Activated T-cell treated with anti-CD3 and anti-CD28 coated beads, Interleukin-2, amount 50 U/mL, for 72 hours (primary cell): ENCODE data around the gene ZFP36L2. TPM values are rescaled to one million over a fixed set of nuclear protein-coding genes. Genes with fewer than 3 reads are reported as not detected.

ENCODE experiments used
- ATAC-seq, 2 donors: fragments of 150-1000 bp; cut with Tn5 transposase; replicated peaks in 1 of 2; 2 replicates each; pipeline ENCODE4 v1.10.0; 2021; ENCODE audit warnings: moderate library complexity in 2 of 2, mild to moderate bottlenecking in 1 of 2
- DNase-seq, 2 donors: peaks; one replicate each; pipeline ENCODE4 v3.0.0; 2021 to 2022; ENCODE audit warnings: mixed read lengths in 1 of 2
- H3K27ac Mint-ChIP-seq: one replicate; pipeline ENCODE4 v1.8.0; 2022; ENCODE audit warnings: mild to moderate bottlenecking, moderate library complexity, mixed read lengths
- H3K27me3 Mint-ChIP-seq: one replicate; pipeline ENCODE4 v1.8.0; 2022; ENCODE audit warnings: low read depth, mixed read lengths
- H3K36me3 Mint-ChIP-seq, 2 donors: one replicate each; pipeline ENCODE4 v1.8.0; 2022; ENCODE audit warnings: mixed read lengths in 2 of 2, mild to moderate bottlenecking in 1 of 2; ENCODE audit not compliant: insufficient read depth in 2 of 2
- H3K4me1 Mint-ChIP-seq: one replicate; pipeline ENCODE4 v1.8.0; 2022; ENCODE audit warnings: low read depth, mixed read lengths
- H3K4me3 Mint-ChIP-seq, 2 donors: one replicate each; pipeline ENCODE4 v1.8.0; 2022; ENCODE audit warnings: mild to moderate bottlenecking in 2 of 2, mixed read lengths in 2 of 2, moderate library complexity in 2 of 2
- H3K9me3 Mint-ChIP-seq, 2 donors: one replicate each; pipeline ENCODE4 v1.8.0; 2022; ENCODE audit warnings: mixed read lengths in 2 of 2
- total RNA-seq, 2 donors: library from RNA; stranded (reverse); gene quantifications; one replicate each; pipeline ENCODE4 v1.2.3, GENCODE V29; 2022

The ZFP36L2 gene
- total RNA-seq, 2 donors from 2014 or later = 70.8 to 86.4 TPM

- Mint-ChIP-seq H3K4me3 (no peak overlapping the region), H3K36me3 (no peaks in the 10 kb centered on the region), H3K9me3 (no peaks in the 10 kb centered on the region), H3K27me3 (no peaks in the 10 kb centered on the region), H3K4me1 (peaks cover 16% of the 10 kb centered on the region), H3K27ac (no peak overlapping the region)
- DNase-seq (no peak), ATAC-seq (no peak)
Observed at GRCh38 chr2:43203373-43203772, 23.0 kb downstream of the ZFP36L2 start.

- H3K36me3 Mint-ChIP-seq = no peaks in the 10 kb centered on the region
- H3K9me3 Mint-ChIP-seq = no peaks in the 10 kb centered on the region
- H3K27me3 Mint-ChIP-seq = no peaks in the 10 kb centered on the region
- peaks cover 15% of the 10 kb centered on the region for H3K4me1 Mint-ChIP-seq
- no peak for ATAC-seq
- no peak overlapping the region for H3K27ac Mint-ChIP-seq
- H3K4me3 Mint-ChIP-seq = no peak overlapping the region
- no peak for DNase-seq
Observed at GRCh38 chr2:43202289-43202688, 24.1 kb downstream of the ZFP36L2 start.

DNA sequence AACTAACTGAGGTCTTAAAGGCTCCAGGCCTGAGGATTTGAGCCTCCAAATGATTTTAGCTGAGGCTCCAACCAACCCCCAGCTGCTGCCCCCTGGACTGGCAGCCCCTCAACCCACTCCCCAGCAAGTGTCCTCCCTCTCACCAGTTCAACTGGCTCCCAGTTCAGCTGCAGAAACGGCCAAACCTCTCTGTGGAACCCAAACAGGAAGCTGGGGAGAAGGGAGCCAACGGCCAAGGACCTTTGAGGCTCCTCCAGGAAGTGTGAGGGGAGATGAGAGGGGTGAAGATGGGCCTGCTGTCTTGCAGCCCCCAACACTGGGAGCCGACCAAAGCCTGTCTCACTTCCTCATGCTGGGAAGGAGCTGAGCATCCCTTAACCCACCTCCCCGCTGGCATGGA is 24.9 kb downstream of the ZFP36L2 start:
- no peaks in the 10 kb centered on the region for H3K27me3 Mint-ChIP-seq
- H3K27ac Mint-ChIP-seq = no peak overlapping the region
- peaks cover 23% of the 10 kb centered on the region for H3K4me1 Mint-ChIP-seq
- peaks cover 0 to 2% of the 10 kb centered on the region in 2 donors for H3K36me3 Mint-ChIP-seq
- no peak overlapping the region for H3K4me3 Mint-ChIP-seq
- H3K9me3 Mint-ChIP-seq = no peaks in the 10 kb centered on the region
- no peak for DNase-seq
- ATAC-seq = no peak

GRCh38 chr2:43201016-43201415 is 25.4 kb downstream of the ZFP36L2 start:
- ATAC-seq = no peak
- H3K4me1 Mint-ChIP-seq = peaks cover 26% of the 10 kb centered on the region
- no peaks in the 10 kb centered on the region for H3K9me3 Mint-ChIP-seq
- H3K27ac Mint-ChIP-seq = no peak overlapping the region
- no peak overlapping the region for H3K4me3 Mint-ChIP-seq
- H3K36me3 Mint-ChIP-seq = peaks cover 0 to 3% of the 10 kb centered on the region in 2 donors
- no peak for DNase-seq
- no peaks in the 10 kb centered on the region for H3K27me3 Mint-ChIP-seq

DNA sequence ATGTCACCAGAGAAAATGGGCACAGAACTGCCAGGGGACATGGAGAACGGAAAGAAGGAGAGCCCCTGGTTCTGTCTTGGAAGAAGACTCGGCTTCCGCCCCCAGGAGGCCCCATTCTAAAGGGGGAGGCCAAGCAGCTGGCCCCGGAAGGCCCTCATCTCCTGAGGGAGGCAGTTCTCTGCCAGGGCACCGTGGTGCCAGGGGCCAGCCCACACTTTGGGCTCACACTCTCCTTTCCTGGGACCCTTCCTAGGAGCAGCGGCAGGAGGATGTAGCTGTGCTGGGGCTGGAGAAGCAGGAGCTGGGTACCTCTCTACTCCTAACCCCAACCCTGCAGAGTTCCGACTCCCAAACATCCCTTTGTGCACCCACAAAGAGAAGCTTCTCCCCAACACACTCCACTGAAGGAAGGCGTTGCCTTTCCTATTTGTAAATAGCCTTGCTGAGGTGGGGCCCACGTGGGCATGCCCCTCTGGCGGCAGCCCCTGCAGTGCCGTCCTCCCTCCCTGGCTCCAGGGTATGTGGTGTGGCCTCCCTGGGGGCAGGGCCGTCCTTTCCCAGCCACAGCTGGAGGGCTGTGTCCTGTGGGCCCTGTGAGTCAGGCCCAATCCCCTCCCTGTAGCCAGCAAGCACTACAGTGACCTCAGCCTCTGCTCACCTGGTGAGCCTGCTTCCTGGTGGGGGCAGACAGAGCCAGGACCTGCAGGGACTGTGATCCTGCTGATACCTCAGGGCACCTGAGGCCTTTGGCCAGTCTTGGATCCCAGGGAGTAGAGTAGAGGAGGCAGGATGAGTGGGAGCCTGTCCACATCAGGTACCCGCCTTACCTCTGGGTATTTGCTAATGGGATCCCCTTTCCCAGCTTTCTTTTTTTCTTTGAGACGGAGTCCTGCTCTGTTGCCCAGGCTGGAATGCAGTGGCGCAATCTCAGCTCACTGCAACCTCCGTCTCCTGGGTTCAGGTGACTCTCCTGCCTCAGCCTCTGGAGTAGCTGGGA is 26.6 kb downstream of the ZFP36L2 start:
- no peaks in the 10 kb centered on the region for H3K9me3 Mint-ChIP-seq
- H3K4me3 Mint-ChIP-seq = no peak overlapping the region
- H3K36me3 Mint-ChIP-seq = peaks cover 0 to 3% of the 10 kb centered on the region in 2 donors
- H3K27ac Mint-ChIP-seq = no peak overlapping the region
- ATAC-seq (no peak), DNase-seq (no peak)
- peaks cover 35% of the 10 kb centered on the region for H3K4me1 Mint-ChIP-seq
- H3K27me3 Mint-ChIP-seq = no peaks in the 10 kb centered on the region

GRCh38 chr2:43198263-43198662 is 28.1 kb downstream of the ZFP36L2 start:
- H3K4me3 Mint-ChIP-seq = no peak overlapping the region
- no peak for DNase-seq
- H3K27me3 Mint-ChIP-seq = no peaks in the 10 kb centered on the region
- H3K27ac Mint-ChIP-seq = no peak overlapping the region
- peaks cover 49% of the 10 kb centered on the region for H3K4me1 Mint-ChIP-seq
- no peaks in the 10 kb centered on the region for H3K9me3 Mint-ChIP-seq
- H3K36me3 Mint-ChIP-seq = peaks cover 0 to 3% of the 10 kb centered on the region in 2 donors
- ATAC-seq = no peak

GRCh38 chr2:43197588-43197896 is 28.9 kb downstream of the ZFP36L2 start:
- Mint-ChIP-seq H3K27ac (peak overlapping the region; percentile 51), H3K9me3 (no peaks in the 10 kb centered on the region)

GRCh38 chr2:43196768-43197587 is 29.4 kb downstream of the ZFP36L2 start:
- H3K27ac Mint-ChIP-seq = peak overlapping the region; percentile 91
- H3K4me1 Mint-ChIP-seq = peaks cover 58% of the 10 kb centered on the region
- no peaks in the 10 kb centered on the region for H3K27me3 Mint-ChIP-seq
- ATAC-seq (no peak), DNase-seq (no peak)
- no peaks in the 10 kb centered on the region for H3K9me3 Mint-ChIP-seq
- peak overlapping the region; percentile 58 to 76 for H3K4me3 Mint-ChIP-seq
- peaks cover 0 to 3% of the 10 kb centered on the region in 2 donors for H3K36me3 Mint-ChIP-seq

More at GRCh38 chr2:43197588-43197896, 28.9 kb downstream of the ZFP36L2 start:
- Mint-ChIP-seq H3K4me1 (peaks cover 53% of the 10 kb centered on the region), H3K27me3 (no peaks in the 10 kb centered on the region), H3K36me3 (peaks cover 0 to 3% of the 10 kb centered on the region in 2 donors), H3K4me3 (peak overlapping the region; percentile 58 to 76)
- no peak for ATAC-seq
- no peak for DNase-seq

- H3K27ac Mint-ChIP-seq = peak overlapping the region; percentile 92
- peak overlapping the region; percentile 80 to 90 for H3K4me3 Mint-ChIP-seq
- H3K4me1 Mint-ChIP-seq = peaks cover 56% of the 10 kb centered on the region
- ATAC-seq (peak; percentile 1 to 2), DNase-seq (no peak)
- no peaks in the 10 kb centered on the region for H3K9me3 Mint-ChIP-seq
- H3K36me3 Mint-ChIP-seq = peaks cover 0 to 3% of the 10 kb centered on the region in 2 donors
- H3K27me3 Mint-ChIP-seq = no peaks in the 10 kb centered on the region
Observed at GRCh38 chr2:43194121-43194869, 32.1 kb downstream of the ZFP36L2 start.

DNA sequence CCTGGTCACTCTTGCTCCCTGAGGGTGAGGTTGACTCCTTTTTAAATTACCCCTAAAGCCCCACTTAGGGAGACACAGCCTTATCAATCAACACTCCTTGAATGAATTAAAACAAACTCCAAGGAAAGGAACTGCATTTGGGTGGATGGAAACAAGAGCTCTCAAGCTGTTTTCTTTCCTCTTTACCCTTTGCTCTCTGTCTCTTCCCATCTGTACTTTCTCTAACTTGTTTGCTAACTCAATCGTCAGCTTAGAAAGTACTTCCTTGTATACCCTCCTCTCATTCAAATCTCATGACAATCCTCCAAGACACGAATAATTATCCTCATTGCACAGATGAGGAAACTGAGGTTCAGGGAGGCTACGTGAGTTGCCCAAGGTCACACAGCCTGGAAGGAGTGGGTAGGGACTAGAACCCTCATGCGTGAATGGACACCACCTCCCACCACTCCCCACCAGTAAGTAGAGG is 32.7 kb downstream of the ZFP36L2 start:
- peak overlapping the region; percentile 80 to 90 for H3K4me3 Mint-ChIP-seq
- H3K4me1 Mint-ChIP-seq = peaks cover 56% of the 10 kb centered on the region
- ATAC-seq = no peak
- H3K9me3 Mint-ChIP-seq = no peaks in the 10 kb centered on the region
- no peaks in the 10 kb centered on the region for H3K27me3 Mint-ChIP-seq
- peak overlapping the region; percentile 74 for H3K27ac Mint-ChIP-seq
- no peak for DNase-seq
- peaks cover 0 to 3% of the 10 kb centered on the region in 2 donors for H3K36me3 Mint-ChIP-seq

DNA sequence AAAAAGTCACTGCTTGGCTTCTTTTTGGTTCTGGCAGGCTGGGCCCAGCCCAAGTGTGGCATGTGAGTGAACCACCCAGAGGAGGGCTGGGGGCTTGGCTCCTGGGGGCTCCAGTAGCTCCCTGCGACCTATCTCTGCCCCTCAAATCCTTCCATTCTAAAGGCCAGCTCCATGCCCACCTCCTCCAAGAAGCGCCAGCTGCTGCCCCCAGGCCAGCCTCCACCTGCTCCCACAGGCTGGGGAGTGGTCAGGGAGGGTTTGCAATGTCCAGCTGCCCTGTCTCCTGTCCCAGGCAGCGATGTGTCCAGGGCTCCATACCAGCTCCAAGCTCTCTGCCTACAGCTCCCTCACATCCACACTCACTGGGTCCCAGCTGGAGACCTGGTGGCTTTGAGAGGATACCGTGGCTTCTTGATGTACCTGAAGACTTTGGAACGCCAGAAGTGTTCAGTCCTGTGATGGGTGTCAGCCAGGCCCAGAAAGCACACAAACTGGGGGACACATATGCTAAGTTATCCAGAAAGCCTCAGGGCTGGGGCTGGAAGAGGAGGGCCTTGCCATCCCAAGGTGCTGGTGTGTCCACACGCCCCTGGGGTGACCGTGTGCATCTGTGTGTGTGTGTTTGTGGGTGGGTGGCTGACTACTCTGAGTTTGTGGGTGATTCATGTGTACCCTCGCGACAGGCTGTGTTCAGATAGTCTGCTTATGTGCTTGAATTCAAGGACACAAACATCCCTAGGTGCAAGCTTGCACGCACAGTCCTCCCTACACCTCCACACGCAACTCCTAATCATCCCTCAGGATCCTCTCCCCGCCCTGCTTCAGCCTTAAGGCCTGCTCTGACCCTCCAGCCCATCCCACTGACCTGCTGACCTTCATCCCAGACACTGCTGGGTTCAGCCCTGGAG is 33.4 kb downstream of the ZFP36L2 start:
- Mint-ChIP-seq H3K9me3 (no peaks in the 10 kb centered on the region), H3K4me1 (peaks cover 61% of the 10 kb centered on the region), H3K27ac (peak overlapping the region; percentile 74), H3K27me3 (no peaks in the 10 kb centered on the region), H3K4me3 (peak overlapping the region; percentile 80 to 90), H3K36me3 (peaks cover 0 to 3% of the 10 kb centered on the region in 2 donors)
- peak in 1 of 2 donors; percentile 29 for DNase-seq
- no peak for ATAC-seq
